MCF 10A (cell line): Measurements from ENCODE around the gene HP1BP3. TPM values are rescaled to one million over a fixed set of nuclear protein-coding genes. Genes with fewer than 3 reads are reported as not detected.

Experiments
- BruUV-seq: library from RNA; stranded (reverse); fragments of 400-500 nt; replicated peaks from 2 replicates; lab custom pipeline; 2021; lab: Mats Ljungman, UMichigan
- CTCF ChIA-PET: fragments of 300-600 bp; sonication (Branson Sonifier 250); formaldehyde crosslinking; extraction: SDS; loops from one replicate; lab custom pipeline; 2021; ENCODE audit warnings: antibody characterized with exemption, inconsistent platforms; lab: Yijun Ruan, JAX
- POLR2A ChIA-PET: fragments of 300-600, 350-650 bp; sonication (Branson Sonifier 250); formaldehyde crosslinking; extraction: SDS; loops from one replicate; lab custom pipeline; 2020; ENCODE audit warnings: antibody characterized with exemption, inconsistent platforms; lab: Yijun Ruan, JAX
- DNase-seq: peaks from one replicate; pipeline ENCODE4 v3.0.0-alpha.2; 2018; ENCODE audit not compliant: unreplicated experiment
- H3K27ac Mint-ChIP-seq: one replicate; pipeline ENCODE4 v1.8.0; 2022; ENCODE audit warnings: mild to moderate bottlenecking, low read depth, mixed read lengths; ENCODE audit not compliant: unreplicated experiment
- H3K27me3 Mint-ChIP-seq: one replicate; pipeline ENCODE4 v1.8.0; 2022; ENCODE audit warnings: mixed read lengths; ENCODE audit not compliant: insufficient read depth, unreplicated experiment
- H3K36me3 Mint-ChIP-seq: one replicate; pipeline ENCODE4 v1.8.0; 2022; ENCODE audit warnings: mild to moderate bottlenecking, moderate library complexity, mixed read lengths; ENCODE audit not compliant: insufficient read depth, unreplicated experiment
- H3K4me1 Mint-ChIP-seq: one replicate; pipeline ENCODE4 v1.8.0; 2022; ENCODE audit warnings: mixed read lengths; ENCODE audit not compliant: insufficient read depth, unreplicated experiment
- H3K4me3 Mint-ChIP-seq: one replicate; pipeline ENCODE4 v1.8.0; 2022; ENCODE audit warnings: mild to moderate bottlenecking, moderate library complexity, mixed read lengths; ENCODE audit not compliant: unreplicated experiment
- H3K9me3 Mint-ChIP-seq: one replicate; pipeline ENCODE4 v1.8.0; 2022; ENCODE audit warnings: mixed read lengths; ENCODE audit not compliant: unreplicated experiment
- intact Hi-C: fragments of 100-400 bp; cut with micrococcal nuclease; formaldehyde crosslinking; loops from 2 replicates; pipeline ENCODE4 v1.14.1; 2022
- total RNA-seq: library from RNA; stranded (reverse); gene quantifications from 2 replicates; pipeline ENCODE4 v1.2.3, GENCODE V29; 2022
- TF ChIP-seq, protein P1 (sequence below): fragments of 200-600 bp; IDR thresholded peaks from one replicate; pipeline ENCODE4 v1.8.0; 2022; ENCODE audit warnings: antibody characterized with exemption, mild to moderate bottlenecking; ENCODE audit not compliant: unreplicated experiment

The HP1BP3 gene
- total RNA-seq, 1 experiment from 2014 or later = 247 TPM

- Mint-ChIP-seq H3K4me1 (no peaks in the 10 kb centered on the region), H3K27ac (no peak overlapping the region)
Observed at GRCh38 chr1:20712215-20712577, 74.9 kb downstream of the HP1BP3 start.

GRCh38 chr1:20711285-20712214 lies 75.6 kb downstream of the HP1BP3 start:
- Mint-ChIP-seq H3K27ac (no peak overlapping the region), H3K36me3 (no peaks in the 10 kb centered on the region), H3K9me3 (no peaks in the 10 kb centered on the region), H3K27me3 (peaks cover 8% of the 10 kb centered on the region), H3K4me3 (no peak overlapping the region), H3K4me1 (no peaks in the 10 kb centered on the region)
- TF ChIP-seq, protein P1, sequence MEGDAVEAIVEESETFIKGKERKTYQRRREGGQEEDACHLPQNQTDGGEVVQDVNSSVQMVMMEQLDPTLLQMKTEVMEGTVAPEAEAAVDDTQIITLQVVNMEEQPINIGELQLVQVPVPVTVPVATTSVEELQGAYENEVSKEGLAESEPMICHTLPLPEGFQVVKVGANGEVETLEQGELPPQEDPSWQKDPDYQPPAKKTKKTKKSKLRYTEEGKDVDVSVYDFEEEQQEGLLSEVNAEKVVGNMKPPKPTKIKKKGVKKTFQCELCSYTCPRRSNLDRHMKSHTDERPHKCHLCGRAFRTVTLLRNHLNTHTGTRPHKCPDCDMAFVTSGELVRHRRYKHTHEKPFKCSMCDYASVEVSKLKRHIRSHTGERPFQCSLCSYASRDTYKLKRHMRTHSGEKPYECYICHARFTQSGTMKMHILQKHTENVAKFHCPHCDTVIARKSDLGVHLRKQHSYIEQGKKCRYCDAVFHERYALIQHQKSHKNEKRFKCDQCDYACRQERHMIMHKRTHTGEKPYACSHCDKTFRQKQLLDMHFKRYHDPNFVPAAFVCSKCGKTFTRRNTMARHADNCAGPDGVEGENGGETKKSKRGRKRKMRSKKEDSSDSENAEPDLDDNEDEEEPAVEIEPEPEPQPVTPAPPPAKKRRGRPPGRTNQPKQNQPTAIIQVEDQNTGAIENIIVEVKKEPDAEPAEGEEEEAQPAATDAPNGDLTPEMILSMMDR = no peak
- ChIA-PET POLR2A (interaction anchor here (0.7 to 1.7 kb wide), 2 partner anchors 21 to 34 kb away, joined by 3 to 7 read pairs; partner anchors contain the start of gene SH2D5), CTCF (no interaction called here)
- intact Hi-C loops = no loop called here
- DNase-seq = no peak
- no TSS peak for BruUV-seq

More at GRCh38 chr1:20712215-20712577, 74.9 kb downstream of the HP1BP3 start:
- DNase-seq = no peak
- no TSS peak for BruUV-seq
- TF ChIP-seq, protein P1 = no peak
- POLR2A ChIA-PET = interaction anchor here (0.7 to 1.7 kb wide), 2 partner anchors 20 to 33 kb away, joined by 3 to 7 read pairs; partner anchors contain the start of gene SH2D5
- Mint-ChIP-seq H3K4me3 (no peak overlapping the region), H3K36me3 (no peaks in the 10 kb centered on the region), H3K9me3 (no peaks in the 10 kb centered on the region), H3K27me3 (peaks cover 10% of the 10 kb centered on the region)
- intact Hi-C loops = no loop called here
- CTCF ChIA-PET = no interaction called here

- H3K4me3 Mint-ChIP-seq = no peak overlapping the region
- CTCF ChIA-PET = interaction anchor here (4.8 kb wide), 1 partner anchor 15 kb away, joined by 39 read pairs; no protein-coding TSS in a partner anchor
- TF ChIP-seq, protein P1 = no peak
- no peaks in the 10 kb centered on the region for H3K27me3 Mint-ChIP-seq
- intact Hi-C loops = no loop called here
- no peak for DNase-seq
- BruUV-seq = no TSS peak
- no peaks in the 10 kb centered on the region for H3K9me3 Mint-ChIP-seq
- H3K4me1 Mint-ChIP-seq = no peaks in the 10 kb centered on the region
- no peaks in the 10 kb centered on the region for H3K36me3 Mint-ChIP-seq
- H3K27ac Mint-ChIP-seq = no peak overlapping the region
- POLR2A ChIA-PET = no interaction called here
Observed at GRCh38 chr1:20710469-20711284, 76.4 kb downstream of the HP1BP3 start.

DNA sequence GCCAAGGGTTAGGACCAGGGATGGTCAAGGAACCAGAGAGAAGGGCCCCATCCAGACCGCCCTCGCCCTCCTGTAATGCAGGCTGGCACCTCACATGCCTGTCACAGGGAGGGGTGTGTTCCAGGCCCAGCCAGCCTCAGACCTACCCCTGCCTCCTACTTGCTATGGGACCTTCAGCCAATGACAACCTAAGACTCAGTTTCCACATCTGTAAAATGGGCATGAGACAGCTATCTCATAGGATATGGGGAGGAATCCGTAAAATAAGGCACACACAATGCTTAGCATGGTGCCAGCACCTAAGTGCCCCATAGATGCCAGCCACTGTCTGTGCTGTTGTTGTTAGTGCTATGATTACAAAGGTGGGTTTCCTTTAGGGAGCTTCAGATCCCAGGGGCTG lies 77.2 kb downstream of the HP1BP3 start:
- no peak overlapping the region for H3K27ac Mint-ChIP-seq
- H3K27me3 Mint-ChIP-seq = no peaks in the 10 kb centered on the region
- DNase-seq = no peak
- BruUV-seq = no TSS peak
- no peak overlapping the region for H3K4me3 Mint-ChIP-seq
- ChIA-PET CTCF (interaction anchor here (4.8 kb wide), 1 partner anchor 14 kb away, joined by 39 read pairs; no protein-coding TSS in a partner anchor), POLR2A (no interaction called here)
- H3K4me1 Mint-ChIP-seq = no peaks in the 10 kb centered on the region
- no peaks in the 10 kb centered on the region for H3K36me3 Mint-ChIP-seq
- TF ChIP-seq, protein P1 = no peak
- intact Hi-C loops = no loop called here
- no peaks in the 10 kb centered on the region for H3K9me3 Mint-ChIP-seq
